Left cardiac atrium (tissue), 4 donors: ENCODE data around the gene PKP2. TPM values are rescaled to one million over a fixed set of nuclear protein-coding genes. Genes with fewer than 3 reads are reported as not detected.

ENCODE experiments used
- ATAC-seq, 2 donors: fragments of 200-7000 bp; cut with Tn5 transposase; one replicate each; pipeline ENCODE4 v1.9.1; 2020; ENCODE audit warnings: mild to moderate bottlenecking in 2 of 2, moderate library complexity in 2 of 2
- DNase-seq: peaks from one replicate; pipeline ENCODE4 v3.0.0-alpha.2; 2020
- intact Hi-C, 2 donors: fragments of 100-400 bp; cut with DNase I; formaldehyde crosslinking; loops; one replicate each; pipeline versions ENCODE4 v1.14.1 to v1.15.1; 2022 to 2023
- long read RNA-seq: library from polyadenylated mRNA; unstranded; transcript quantifications from one replicate; pipeline ENCODE4 v2.0.0, GENCODE V29; 2021
- total RNA-seq, 2 donors: library from RNA; stranded (reverse); fragmentation: NEBNext Ultra II Directional; extraction: Animal tissue kit (Norgen Biotek cat#: 25700); gene quantifications; one replicate each; pipeline ENCODE4 v1.2.1, GENCODE V29; 2021
- donor health status: DM: no; HTN: yes; CAD: no.
- donor health status: DM: no; HTN: yes; CAD: no; lungs with severe emphysema.
- donor health status: DM: yes; HTN: yes; CAD: no.
- donor health status: Dilated cardiomyopathy.

Gene PKP2
- total RNA-seq = 100 to 1,000 TPM; 124 to 148 TPM
- long read RNA-seq, full-length matches to known transcripts = 129 of 177 reads
- long read RNA-seq, partial matches to known transcripts = 46 of 177 reads
- long read RNA-seq, other reads (novel, unspliced or antisense) = 2 of 177 reads

DNA sequence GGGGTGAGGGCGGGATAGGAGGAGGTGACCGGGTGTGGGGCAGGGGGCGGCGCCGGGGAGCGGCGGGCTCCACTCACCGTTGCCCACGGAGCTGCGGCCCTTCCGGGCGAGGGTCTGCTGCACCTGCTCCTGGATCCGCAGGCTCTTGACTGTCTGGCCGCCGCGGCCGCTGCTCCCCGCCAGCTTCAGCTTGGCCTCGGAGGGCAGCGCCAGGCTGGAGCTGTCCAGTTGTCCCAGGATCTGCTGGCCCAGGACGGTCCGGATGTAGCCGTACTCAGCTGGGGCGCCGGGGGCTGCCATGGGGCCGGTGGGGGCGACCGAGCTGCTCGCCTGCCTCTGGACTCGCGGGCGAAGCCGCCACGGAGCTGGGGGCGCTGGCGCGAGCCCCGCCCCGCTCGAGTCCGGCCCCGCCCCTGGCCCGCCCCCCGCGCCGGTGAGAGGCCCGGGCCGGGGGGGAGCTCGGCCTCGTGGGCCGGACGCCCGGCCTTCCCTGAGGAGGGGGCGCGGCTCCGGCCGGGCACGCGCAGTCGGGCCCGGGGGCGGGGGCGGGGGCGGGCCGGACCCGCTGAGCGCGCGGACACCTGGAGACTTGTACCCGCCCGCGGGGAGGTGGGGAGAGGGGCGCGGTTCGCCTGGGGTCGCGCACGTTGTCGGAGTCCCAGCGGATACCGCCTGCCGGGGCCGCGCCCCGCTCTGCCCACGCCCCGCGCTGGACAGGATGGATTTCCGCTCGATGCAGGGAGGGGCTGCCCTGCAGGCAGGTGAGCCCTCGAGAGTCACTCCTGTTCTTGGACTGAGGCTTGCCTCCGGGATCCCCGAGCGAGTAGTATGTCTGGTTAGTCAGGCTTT is at the start of gene PKP2:
TSS of gene PKP2 (minus strand) at position 346 of the 849 bp plus-strand sequence. CDS start at position 300, 46 bp downstream.
- ATAC-seq (peak; percentile 94), DNase-seq (peak; percentile 52)
- intact Hi-C loops = loop anchor here (5.0 to 10.0 kb wide), 2 partner anchors 82 to 84 kb away; no protein-coding TSS in a partner anchor

DNA sequence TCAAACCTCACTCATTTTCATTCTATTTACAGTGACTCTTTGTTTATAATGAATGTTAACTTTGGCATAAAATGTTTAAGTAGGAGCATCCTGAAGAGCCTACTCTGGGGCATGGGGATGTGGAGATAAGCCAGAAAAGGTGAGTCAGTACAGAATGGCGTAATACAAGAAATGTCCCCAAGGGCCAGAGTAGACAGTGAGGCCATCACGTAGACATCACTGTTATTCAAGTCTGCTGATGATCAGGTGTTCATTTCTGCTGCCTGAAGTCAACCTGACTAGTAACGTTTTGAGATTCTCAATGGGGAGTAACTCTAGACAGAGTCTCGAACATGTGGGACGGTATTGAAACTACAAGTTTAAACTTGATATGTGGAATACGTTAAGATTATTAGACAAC is 47.6 kb upstream of the PKP2 start:
- intact Hi-C loops = loop anchor here in 1 of 2 donors (10.0 kb wide), 1 partner anchor 1071 kb away; no protein-coding TSS in a partner anchor
- ATAC-seq (no peak), DNase-seq (no peak)

DNA sequence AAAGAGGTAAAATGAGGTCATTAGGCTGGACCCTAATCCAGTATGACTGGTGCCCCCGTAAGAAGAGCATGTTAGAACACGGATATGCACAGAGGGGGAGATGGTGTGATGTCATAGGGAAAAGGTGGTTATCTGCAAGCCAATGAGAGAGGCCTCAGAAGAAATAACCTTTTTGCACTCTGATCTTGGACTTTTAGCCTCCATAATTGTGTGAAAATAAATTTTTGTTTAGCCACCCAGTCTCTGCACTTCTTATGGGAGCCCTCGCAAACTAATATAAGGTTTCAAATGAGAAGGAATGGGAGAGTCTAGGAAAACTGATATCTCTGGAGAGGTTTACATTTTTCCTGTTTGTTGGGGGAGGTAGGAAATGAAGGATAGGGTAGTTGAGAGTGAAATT is 43.2 kb upstream of the PKP2 start:
- ATAC-seq = no peak
- intact Hi-C loops = loop anchor here in 1 of 2 donors (10.0 kb wide), 1 partner anchor 1075 kb away; no protein-coding TSS in a partner anchor
- DNase-seq = no peak

DNA sequence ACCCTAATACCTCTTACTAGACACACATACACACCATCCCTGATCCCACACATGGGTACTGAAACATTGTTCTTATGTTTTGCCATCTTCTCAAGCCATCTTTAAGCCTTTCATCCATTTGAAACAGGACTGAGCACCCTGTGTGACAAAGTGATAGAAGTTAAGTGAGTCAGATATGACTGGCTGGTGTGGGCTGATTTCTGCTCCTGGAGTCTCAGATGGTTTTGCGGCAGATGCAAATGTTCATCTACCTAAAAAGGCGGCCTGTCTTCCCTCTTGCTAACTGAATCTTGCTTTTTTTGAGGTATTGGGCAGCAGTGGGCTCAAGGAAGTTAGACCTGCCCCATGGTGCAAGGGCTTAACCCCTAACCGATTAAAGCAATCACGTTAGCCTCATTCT is 30.4 kb upstream of the PKP2 start:
- no peak for ATAC-seq
- intact Hi-C loops = no loop called here
- no peak for DNase-seq

DNA sequence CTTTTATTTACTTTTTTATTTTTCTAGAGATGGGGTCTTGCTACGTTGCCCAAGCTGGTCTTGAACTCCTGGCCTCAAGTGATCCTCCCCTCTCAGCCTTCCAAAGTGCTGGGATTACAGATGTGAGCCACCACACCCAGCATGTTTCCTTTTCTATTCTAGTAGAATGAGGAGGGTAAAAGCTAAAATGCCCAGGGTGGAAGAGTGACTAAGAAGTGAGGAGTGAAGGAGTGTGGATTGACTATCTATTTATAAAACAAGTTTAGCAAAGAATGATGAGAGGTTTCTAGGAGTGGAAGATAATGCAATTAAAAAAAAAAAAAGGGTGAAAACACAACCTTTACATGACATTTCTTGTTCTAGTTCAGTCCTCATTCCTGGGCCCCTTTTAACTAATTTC is 29.8 kb upstream of the PKP2 start:
- intact Hi-C loops = no loop called here
- ATAC-seq = no peak
- no peak for DNase-seq

DNA sequence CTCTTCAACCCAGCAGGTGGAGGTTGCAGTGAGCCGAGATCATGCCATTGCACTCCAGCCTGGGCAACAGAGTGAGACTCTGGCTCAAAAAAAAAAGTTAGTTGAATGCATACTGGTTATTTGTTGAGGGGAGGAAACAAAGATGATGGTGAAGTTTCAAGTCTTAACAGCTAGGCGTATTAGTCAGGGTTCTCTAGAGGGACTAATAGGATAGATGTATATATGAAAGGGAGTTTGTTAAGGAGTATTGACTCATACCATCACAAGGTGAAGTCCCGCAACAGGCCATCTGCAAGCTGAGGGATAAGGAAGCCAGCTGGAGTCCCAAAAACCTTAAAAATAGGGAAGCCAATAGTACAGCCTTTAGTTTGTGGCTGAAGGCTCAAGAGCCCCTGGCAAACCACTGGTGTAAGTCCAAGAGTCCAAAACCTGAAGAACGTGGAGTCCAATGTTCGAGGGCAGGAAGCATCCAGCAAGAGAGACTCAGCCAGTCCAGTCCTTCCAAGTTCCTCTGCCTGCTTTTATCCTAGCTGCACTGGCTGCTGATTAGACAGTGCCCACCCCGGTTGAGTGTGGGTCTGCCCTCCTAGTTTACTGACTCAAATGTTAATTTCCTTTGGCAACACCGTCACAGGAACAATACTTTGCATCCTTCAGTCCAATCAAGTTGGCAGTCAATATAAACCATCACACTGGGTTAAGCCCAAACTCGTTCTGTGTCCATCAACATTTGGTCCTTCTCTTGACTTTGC is 26.1 kb upstream of the PKP2 start:
- ATAC-seq (no peak), DNase-seq (no peak)
- intact Hi-C loops = no loop called here

DNA sequence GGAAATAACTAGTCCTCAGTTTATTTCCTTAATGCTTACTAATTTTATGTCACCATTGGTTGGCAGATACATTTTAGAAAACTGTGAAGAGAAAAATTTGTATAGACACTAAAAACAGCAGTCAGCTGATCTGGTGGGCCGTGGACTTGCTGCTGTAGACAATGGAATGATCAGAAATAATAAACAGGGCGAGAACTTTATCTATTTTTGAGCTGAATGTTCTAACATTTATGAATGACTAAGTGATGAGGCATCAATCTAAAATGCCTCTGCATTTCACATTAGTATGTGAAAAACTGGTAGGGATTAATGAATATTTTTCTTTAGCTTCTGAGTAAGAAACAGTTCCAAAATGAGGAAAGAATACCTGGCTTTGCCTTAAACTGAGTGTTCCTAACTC is 24.8 kb upstream of the PKP2 start:
- intact Hi-C loops = no loop called here
- no peak for DNase-seq
- no peak for ATAC-seq

DNA sequence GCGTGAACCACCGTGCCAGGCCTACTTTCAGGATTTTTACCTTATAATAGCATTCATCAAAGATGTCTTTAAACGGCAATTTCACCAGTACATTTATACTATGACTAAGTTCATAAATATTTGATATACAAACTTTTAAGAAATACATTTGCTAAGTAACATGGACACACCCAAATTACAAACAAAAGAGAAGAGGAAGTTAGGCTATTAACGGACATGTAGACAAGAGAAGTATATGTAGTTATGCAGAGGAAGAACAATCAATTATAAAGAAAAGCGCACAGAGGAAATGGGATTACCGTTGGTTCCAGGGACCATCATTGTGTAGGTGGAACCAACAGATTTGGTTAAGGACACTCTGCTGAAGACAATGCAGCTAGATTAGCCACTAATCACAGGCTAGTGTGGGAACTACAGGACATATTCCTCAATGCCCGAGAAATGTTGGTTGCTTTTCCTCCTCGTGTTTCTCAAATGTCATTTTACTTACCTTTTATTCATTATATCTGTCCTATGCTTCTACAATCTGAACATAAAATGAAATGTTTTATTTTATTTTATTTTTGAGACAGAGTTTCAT is 24.0 kb upstream of the PKP2 start:
- intact Hi-C loops = no loop called here
- no peak for ATAC-seq

DNA sequence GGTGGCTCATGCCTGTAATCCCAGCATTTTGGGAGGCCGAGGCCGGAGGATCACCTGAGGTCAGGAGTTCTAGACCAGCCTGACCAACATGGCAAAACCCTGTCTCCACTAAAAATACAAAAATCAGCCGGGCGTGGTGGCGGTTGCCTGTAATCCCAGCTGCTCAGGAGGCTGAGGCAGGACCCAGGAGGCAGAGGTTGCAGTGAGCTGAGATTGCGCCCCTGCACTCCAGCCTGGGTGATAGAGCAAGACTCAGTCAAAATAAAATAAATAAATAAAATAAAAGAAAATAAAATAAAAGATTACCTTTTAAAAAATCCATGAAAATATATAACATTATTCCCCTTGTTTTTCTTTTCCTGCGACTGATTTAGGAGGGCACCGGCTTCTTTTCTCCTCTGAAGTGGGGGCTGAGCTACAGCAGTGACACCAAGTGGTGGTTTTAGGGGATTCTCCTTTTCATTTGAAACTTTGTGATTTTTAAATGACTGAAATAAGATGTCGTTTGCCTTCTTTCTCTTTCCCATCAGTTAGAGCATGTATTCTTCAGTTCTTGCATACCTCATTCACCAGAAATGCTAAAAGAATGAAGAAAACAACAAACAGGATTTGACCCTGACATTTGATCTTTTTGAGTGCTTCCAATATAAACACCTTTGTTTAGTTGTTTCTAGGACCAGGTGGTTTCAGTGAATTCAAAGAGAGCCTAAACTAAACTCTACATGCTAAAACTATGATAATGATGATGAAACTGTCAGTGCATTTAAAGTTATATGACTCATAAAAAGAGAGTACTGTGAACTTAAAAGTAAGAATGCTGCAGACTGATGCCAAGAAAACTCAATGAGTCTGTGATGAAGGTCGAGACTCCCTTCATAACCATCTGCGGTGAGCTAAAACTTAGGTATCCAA is 22.6 kb upstream of the PKP2 start:
- intact Hi-C loops = loop anchor here (10.0 kb wide), 2 partner anchors 124 to 154 kb away; no protein-coding TSS in a partner anchor
- ATAC-seq (peak; percentile 64 to 65), DNase-seq (no peak)

More for the DNA sequence above, 24.0 kb upstream of the PKP2 start:
- DNase-seq = no peak

DNA sequence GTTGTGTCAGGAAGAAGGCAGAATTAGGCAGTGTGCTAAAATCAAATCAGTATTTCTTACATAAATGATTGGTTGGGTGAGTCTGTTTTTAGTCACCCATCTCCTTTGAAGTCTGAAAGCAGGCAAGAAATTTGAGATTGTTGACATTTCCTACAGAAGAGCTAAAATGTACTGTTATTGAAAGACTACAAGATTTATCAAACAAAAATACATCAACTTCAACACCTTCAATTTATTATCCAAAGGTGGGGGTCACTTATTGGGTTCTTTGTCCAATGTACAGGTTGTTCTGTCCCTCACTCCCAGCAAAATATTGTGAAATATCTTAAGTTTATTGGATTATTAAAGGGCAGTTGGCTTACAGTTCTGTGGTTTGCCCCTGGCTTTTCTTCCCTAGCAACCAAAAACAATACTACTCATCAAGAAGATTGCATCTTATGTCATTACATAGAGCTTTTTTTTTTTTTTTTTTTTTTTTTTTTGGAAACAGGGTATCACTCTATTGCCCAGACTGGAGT is 20.6 kb upstream of the PKP2 start:
- intact Hi-C loops = loop anchor here (2.0 to 10.0 kb wide), 3 partner anchors 122 to 160 kb away; no protein-coding TSS in a partner anchor
- DNase-seq = no peak
- no peak for ATAC-seq

DNA sequence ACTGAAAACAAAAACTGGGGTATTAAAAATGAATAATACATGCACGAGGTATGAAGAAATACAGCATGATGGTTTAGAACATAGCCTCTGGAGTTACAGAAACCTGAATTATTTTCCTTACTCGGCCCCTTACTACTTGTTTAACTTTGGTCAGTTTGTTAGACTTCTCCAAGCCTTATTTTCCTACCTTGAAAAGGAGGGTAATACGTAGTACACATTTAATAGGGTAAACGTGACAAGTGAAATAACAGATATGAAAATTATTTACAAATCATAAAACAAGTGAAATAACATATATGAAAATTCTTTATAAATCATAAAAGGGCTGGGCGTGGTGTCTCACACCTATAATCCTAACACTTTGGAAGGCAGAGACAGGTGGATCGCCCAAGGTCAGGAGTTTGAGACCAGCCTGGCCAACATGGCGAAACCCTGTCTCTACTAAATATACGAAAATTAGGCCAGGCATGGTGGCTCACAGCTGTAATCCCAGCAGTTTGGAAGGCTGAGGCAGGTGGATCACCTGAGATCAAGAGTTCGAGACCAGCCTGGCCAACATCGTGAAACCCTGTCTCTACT is 11.4 kb upstream of the PKP2 start:
- intact Hi-C loops = no loop called here
- no peak for ATAC-seq
- DNase-seq = no peak

DNA sequence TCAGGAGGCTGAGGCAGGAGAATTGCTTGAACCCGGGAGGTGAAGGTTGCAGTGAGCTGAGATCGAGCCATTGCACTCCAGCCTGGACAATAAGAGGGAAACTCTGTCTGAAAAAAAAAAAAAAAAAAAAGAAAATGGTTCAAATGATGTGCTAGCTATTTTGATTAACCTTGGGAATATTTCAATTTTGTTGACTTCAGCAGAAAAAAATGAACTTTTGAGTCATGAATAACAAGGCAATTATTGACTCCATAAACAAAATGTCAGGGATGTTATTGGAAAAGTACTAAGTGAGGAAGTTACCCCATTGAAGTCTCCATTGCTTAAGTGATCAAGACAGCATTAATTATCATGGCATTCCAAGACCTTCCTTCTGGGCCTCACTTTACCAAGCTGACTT is 10.6 kb upstream of the PKP2 start:
- intact Hi-C loops = no loop called here
- no peak for DNase-seq
- ATAC-seq = no peak

DNA sequence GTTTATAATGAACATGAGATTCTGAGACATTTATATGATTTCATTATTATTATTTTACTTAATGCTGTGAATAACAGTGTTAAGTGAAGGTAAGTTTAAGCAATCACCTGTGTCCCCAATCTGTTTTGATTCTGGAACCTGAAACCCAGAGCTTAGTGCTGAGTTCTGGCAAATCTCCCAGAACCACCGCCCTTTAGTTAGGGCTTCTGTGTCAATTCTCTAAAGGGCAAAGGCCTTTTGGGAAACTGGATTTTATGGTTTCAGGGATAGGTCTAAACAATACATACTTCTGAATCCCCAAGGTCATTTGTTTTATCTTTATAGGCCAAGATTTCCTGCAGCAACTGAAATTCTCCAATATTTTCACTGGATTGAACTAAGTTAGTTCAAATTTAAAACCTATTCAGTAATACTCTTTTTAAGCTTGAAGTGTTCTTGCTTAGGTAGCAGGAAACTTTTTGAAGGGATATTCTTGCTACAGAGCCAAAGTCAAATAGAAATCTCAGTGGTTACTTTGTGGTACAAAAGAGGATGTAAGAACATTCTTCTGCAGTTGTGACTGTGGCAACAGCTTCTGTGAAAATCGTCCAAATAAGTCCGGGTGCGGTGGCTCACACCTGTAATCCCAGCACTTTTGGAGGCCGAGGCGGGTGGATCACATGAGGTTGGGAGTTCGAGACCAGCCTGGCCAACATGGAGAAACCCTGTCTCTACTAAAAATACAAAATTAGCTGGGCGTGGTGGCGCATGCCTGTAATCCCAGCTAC is 10.0 kb upstream of the PKP2 start:
- DNase-seq (no peak), ATAC-seq (no peak)
- intact Hi-C loops = no loop called here

DNA sequence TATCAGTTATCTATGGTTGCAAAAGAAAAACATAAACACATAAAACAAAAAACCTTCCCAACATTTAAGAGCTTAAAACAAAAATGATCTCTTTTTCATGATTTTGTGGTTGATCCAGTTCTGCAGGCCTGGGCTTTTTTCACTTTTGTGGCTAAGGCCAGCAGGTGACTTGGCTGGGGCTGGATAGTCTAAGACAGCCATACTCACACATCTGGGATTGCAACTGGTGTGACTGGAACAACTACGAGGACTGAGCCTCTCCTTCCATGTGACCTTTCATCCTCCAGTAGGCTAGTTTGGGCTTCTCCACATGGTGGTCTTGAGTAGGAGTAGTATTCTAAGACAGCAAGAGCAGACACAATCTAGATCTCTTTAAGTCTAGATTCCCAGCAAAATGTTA is 7.2 kb upstream of the PKP2 start:
- ATAC-seq (no peak), DNase-seq (no peak)
- intact Hi-C loops = no loop called here

DNA sequence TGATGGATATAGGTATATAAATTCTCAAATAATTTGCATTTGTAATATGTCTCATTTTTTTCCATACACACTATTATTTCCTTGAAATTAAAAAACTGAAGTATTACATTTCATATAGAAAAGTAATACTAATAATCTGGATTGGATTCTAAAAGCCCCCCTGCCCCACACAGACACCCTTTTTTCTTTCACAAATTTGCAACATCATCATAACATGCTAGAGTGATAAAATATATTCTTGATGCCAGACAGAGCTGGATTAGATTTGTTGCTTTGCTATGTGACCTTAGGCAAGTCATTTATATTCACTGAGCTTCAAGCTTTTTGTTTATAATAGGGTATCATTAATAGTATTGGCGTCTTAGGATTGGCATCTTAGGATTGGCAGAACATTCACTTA is 6.7 kb upstream of the PKP2 start:
- ATAC-seq = no peak
- intact Hi-C loops = no loop called here

DNA sequence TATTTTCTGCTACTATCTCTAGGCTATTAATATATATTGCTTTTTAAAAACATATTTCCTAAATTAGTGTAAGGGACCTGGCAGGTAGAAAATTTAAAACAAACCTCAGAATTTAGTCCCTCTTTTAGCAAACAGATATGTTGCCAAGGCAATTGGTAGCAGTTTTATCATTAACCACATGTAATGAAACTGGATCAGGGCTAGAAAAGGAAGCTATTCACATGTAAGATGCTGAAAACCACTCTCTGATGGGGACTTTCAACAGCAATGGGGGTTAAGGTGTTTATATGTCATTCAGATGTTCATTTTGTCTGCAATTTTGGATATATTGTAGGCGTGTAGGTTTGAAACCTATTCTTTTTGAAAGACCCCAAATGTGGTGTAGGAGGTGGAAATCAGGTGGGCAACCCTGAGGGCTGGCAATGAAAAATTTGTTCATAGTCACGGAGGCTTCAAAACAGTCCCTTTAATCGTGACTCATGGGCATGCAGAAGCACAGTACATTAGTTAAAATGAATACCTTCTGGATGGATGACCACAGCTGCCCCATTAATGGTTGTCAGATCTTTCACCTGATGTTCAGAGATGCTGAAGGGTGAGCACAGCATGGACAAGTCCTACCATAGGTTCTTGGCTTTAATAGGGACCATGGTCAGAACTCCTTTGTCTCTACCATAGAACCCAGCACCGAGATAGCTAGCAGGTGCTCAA is 5.9 kb upstream of the PKP2 start:
- intact Hi-C loops = no loop called here
- DNase-seq = no peak

More for the DNA sequence above, 6.7 kb upstream of the PKP2 start:
- DNase-seq = no peak

DNA sequence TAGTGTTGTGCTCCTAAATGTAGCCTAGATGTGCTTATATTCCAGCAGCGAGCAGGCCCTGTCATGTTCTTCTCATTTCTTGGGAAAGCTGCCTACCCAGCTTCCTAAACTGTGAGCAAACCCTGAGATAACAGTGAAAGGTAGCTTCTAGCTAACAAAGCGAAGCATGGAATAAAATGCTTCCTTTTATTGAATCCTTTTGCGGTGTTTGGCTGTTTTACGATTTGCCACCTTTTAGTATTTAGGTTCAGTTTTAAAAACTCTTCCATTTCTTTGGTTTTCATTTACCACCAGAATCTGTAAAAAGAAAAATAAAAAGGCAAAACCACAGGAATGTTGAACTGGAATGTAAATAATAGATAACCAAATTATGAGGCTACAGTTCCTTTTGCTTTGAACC is 5.0 kb upstream of the PKP2 start:
- intact Hi-C loops = no loop called here
- DNase-seq = no peak
- no peak for ATAC-seq

More for the DNA sequence above, 5.9 kb upstream of the PKP2 start:
- no peak for ATAC-seq
